Activated CD8-positive, alpha-beta memory T cell treated with anti-CD3 and anti-CD28 coated beads, Interleukin-2, amount 50 U/mL, for 24 hours (primary cell): ENCODE measurements around the gene NCDN.
"Not testable (repeated sequence)": the region's sequence is repeated elsewhere in the genome, so short reads cannot be mapped to it uniquely, and the experiment has no call there.

Experiments used
- DNase-seq: peaks from one replicate; pipeline ENCODE4 v3.0.0-alpha.2; 2020; ENCODE audit errors: extremely low read depth

Gene NCDN

GRCh38 chr1:35569936-35570335, 12.3 kb downstream of the NCDN start:
- DNase-seq, result no peak

GRCh38 chr1:35570589-35571137, 13.1 kb downstream of the NCDN start:
- DNase-seq, result no peak

DNA sequence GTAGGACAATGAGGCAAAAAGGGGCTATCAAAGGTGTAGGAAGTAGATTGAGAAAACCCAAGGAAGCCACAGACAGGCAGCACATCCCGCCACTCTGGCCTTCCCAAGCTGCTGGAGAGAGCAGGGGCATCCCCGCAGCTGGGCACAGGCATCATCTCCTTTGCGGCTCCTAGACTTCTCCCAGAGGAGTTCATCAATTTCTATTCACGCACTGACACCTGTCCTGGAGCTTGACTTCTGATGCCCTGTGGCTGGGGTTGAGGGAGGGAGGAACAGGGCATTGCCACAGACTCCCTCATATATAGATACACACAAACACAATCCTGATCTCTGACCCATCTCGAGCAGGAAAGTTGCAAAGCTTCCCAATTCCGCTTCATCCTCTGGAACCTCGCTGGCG, 13.7 kb downstream of the NCDN start:
- no peak for DNase-seq

- no peak for DNase-seq
Measured at GRCh38 chr1:35572296-35572695, 14.7 kb downstream of the NCDN start.

DNA sequence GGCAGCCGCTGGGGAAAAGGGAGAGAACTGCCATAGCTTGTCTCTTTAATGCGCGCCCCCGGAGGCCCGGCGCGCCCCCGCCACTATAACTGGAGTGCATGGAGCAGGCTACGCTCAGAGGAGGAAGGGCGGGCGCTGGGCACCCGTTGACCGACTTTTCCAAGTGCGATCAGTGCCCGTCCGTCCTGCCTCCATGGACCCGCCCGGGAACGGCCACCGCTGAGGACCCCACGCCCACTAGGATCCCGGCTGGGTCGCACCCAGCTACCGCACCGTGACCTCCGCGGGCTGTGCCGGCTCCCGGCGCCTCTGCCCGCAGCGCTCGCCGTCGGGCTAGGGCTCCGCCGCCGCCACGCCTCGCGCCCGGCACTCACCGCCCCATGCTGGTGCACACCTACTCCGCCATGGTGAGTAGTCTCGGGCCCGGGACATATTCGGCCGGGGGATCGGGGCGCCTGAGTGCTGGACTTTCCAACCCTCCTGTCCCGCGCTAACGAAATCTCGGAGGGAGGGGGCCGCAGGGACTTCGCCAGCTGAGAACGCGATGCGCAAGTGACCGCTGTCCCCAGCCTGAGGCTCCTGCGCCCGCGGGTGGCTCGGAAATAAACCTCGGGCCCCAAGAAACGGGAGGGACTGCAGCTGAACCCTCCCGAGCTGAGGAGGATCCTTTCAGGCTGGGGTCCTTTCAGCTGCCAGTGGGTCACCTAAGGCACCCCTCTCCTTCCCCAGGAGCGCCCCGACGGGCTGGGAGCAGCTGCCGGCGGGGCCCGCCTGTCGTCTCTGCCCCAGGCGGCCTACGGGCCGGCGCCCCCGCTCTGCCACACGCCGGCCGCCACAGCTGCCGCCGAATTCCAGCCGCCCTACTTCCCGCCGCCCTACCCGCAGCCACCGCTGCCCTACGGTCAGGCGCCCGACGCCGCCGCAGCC, 15.9 kb downstream of the NCDN start, which contains the start of gene TFAP2E:
TSS of gene TFAP2E (plus strand) at position 117 of the 927 bp plus-strand sequence. CDS start at position 381, 264 bp downstream.
- no peak for DNase-seq

- DNase-seq, result no peak
Measured at GRCh38 chr1:35574125-35574654, 16.6 kb downstream of the NCDN start.

GRCh38 chr1:35574655-35575415, 17.2 kb downstream of the NCDN start:
- no peak for DNase-seq

GRCh38 chr1:35575416-35575958, 17.9 kb downstream of the NCDN start:
- no peak for DNase-seq

DNA sequence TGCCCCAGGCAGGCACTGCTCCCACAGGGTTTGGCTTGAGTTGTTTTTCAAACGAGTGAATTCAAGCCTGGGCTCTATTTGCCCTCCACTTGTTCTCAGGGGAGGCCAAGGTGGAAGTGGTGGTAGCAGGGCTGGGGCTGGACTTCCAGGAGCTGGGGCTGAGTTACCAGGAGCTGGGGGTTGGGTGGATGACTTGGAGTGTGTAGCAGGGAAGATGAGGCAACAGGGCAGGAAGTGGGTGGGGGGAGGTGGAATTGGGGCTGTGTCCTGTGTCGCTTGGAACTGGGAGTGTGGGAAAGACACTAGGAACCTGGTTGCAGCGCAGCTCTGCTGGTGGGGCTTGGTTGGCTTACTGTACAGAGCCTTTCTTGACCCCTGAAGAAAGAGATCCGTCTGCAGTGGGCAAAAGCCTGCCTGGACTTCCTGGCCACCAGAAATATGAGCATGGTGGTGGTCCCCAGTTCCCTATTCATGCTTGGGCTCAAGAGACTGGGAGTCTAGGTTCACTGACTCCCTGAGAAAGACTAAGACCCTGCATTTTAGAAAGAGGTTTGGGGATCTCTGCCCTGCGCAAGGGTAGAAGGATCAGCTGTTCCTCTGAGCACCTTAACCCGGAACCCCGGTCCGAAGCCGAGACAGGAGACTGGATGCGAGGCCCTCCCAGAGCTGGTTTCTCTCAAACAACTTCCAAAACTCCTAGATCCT, 18.6 kb downstream of the NCDN start:
- no peak for DNase-seq

- not testable (repeated sequence) for DNase-seq
Measured at GRCh38 chr1:35576766-35577070, 19.1 kb downstream of the NCDN start.

DNA sequence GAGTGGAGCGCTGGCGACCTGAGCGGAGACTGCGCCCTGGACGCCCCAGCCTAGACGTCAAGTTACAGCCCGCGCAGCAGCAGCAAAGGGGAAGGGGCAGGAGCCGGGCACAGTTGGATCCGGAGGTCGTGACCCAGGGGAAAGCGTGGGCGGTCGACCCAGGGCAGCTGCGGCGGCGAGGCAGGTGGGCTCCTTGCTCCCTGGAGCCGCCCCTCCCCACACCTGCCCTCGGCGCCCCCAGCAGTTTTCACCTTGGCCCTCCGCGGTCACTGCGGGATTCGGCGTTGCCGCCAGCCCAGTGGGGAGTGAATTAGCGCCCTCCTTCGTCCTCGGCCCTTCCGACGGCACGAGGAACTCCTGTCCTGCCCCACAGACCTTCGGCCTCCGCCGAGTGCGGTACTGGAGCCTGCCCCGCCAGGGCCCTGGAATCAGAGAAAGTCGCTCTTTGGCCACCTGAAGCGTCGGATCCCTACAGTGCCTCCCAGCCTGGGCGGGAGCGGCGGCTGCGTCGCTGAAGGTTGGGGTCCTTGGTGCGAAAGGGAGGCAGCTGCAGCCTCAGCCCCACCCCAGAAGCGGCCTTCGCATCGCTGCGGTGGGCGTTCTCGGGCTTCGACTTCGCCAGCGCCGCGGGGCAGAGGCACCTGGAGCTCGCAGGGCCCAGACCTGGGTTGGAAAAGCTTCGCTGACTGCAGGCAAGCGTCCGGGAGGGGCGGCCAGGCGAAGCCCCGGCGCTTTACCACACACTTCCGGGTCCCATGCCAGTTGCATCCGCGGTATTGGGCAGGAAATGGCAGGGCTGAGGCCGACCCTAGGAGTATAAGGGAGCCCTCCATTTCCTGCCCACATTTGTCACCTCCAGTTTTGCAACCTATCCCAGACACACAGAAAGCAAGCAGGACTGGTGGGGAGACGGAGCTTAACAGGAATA, 19.7 kb downstream of the NCDN start:
- no peak for DNase-seq

- no peak for DNase-seq
Measured at GRCh38 chr1:35580949-35581388, 23.4 kb downstream of the NCDN start.

- not testable (repeated sequence) for DNase-seq
Measured at GRCh38 chr1:35581621-35582020, 24.0 kb downstream of the NCDN start.

DNA sequence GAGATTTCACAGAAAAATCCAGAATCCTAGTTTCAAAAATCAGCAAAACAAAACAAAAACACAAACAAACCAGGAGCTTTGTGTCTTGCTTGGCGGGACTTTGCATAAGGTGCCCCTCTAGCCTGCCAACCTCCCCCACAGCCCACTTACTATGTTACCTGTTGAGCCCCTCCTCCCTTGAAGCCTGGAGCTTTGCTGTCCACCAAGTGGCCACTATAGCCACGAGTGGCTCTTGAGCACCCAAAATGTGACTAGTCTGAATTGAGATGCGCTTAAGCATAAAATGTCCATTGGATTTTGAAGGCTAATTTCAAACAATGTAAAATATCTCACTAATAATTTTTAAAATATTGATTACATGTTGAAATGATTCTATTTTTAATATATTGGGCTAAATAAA, 27.7 kb downstream of the NCDN start:
- no peak for DNase-seq

GRCh38 chr1:35585805-35586204, 28.2 kb downstream of the NCDN start:
- not testable (repeated sequence) for DNase-seq

DNA sequence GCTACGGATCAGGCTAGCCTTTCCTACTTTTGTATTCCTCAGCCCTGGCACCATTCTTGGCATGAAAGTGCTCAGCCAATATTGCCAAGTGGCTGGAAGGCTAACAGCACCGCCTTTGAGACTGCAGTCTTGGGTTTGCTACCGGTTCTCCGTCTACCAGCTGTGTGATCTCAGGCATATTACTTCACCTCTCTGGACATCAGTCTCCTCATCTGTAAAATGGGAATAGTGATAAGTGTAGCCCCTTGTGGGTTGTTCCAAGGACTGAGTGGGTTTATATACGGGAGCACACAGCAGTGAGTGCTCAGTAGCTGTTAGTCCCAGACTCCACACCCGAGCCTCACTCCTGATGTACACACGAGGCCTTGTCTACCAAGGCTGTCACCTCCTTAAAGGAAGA, 29.2 kb downstream of the NCDN start:
- DNase-seq, result no peak

DNA sequence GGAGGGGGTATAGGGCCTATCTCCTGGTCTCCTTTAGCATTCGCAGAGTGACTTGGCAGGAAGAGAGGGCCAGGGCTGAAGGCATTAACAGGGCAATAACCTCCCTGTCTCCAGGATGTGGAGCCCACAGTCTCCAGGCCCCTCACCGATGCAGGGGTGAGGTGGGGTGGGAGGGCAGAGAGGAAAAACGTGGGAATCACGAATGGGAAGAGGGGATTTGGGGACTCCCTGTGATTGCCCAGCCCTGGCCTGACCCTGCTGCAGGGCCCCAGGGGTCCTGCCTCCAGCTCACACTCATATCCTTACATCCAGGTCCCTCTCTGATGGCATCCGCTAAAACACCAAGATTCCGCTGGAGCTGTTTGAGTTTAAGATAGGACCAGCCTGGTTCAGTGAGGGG, 30.1 kb downstream of the NCDN start:
- DNase-seq, result no peak

GRCh38 chr1:35588197-35588910, 30.8 kb downstream of the NCDN start:
- DNase-seq, result no peak
